LNCAP (cell line): ENCODE results near the gene CDC123.
A peak's percentile ranks its signal among the peaks of the same experiment; 100 is the strongest.

Source experiments
- CTCF ChIP-seq: fragments of 450-650 bp; IDR thresholded peaks from 2 replicates; pipeline ENCODE4 v1.5.1; 2017; ENCODE audit warnings: mild to moderate bottlenecking

CDC123 gene

GRCh38 chr10:12264204-12264940 lies 68.4 kb downstream of the CDC123 start:
- peak; percentile 96 for TF ChIP-seq CTCF

- TF ChIP-seq CTCF = no peak
Measured at GRCh38 chr10:12269056-12269455, 73.1 kb downstream of the CDC123 start.

- TF ChIP-seq CTCF = no peak
Measured at GRCh38 chr10:12271210-12271540, 75.2 kb downstream of the CDC123 start.

GRCh38 chr10:12279281-12279680 lies 83.3 kb downstream of the CDC123 start:
- no peak for TF ChIP-seq CTCF

GRCh38 chr10:12287772-12288171 lies 91.8 kb downstream of the CDC123 start:
- TF ChIP-seq CTCF = no peak

GRCh38 chr10:12299222-12299965 lies 103.4 kb downstream of the CDC123 start:
- TF ChIP-seq CTCF = no peak
